Osteoblast (primary cell): ENCODE measurements around the gene CALR3. TPM values are rescaled to one million over a fixed set of nuclear protein-coding genes. Genes with fewer than 3 reads are reported as not detected.
A peak's percentile ranks its signal among the peaks of the same experiment; 100 is the strongest.

ENCODE experiments used
- DNase-seq: peaks from one replicate; pipeline ENCODE4 v3.0.0; 2011; ENCODE audit warnings: low spot score, mixed read lengths; ENCODE audit not compliant: insufficient read length; ENCODE audit errors: missing footprints
- H2AFZ ChIP-seq: 2 replicates; pipeline ENCODE4 v1.6.0; 2011; ENCODE audit warnings: mild to moderate bottlenecking, low read length
- H3K27ac ChIP-seq: 2 replicates; pipeline ENCODE4 v1.5.1; 2011; ENCODE audit warnings: mild to moderate bottlenecking, low read depth, low read length, moderate library complexity
- H3K27me3 ChIP-seq: 2 replicates; pipeline ENCODE4 v1.6.0; 2012; ENCODE audit warnings: mild to moderate bottlenecking, control low read depth, inconsistent platforms, low read length, moderate library complexity; ENCODE audit not compliant: insufficient read depth
- H3K36me3 ChIP-seq: 2 replicates; pipeline ENCODE4 v1.5.1; 2011; ENCODE audit warnings: mild to moderate bottlenecking, low read length, control low read depth, moderate library complexity; ENCODE audit not compliant: insufficient read depth
- H3K4me1 ChIP-seq: 2 replicates; pipeline ENCODE4 v1.5.1; 2011; ENCODE audit warnings: mild to moderate bottlenecking, low read length, control low read depth, moderate library complexity; ENCODE audit not compliant: insufficient read depth
- H3K4me2 ChIP-seq: 2 replicates; pipeline ENCODE4 v1.6.0; 2011; ENCODE audit warnings: mild to moderate bottlenecking, low read length; ENCODE audit not compliant: insufficient read depth
- H3K4me3 ChIP-seq: fragments of 200-600 bp; sonication (generic); 3 replicates; pipeline ENCODE4 v1.5.1; 2012; ENCODE audit warnings: mild to moderate bottlenecking, low read length, inconsistent platforms; ENCODE audit not compliant: insufficient read depth
- H3K79me2 ChIP-seq: 2 replicates; pipeline ENCODE4 v1.6.0; 2012; ENCODE audit warnings: mild to moderate bottlenecking, low read length, control low read depth, inconsistent platforms; ENCODE audit not compliant: insufficient read depth
- H3K9me3 ChIP-seq: 2 replicates; pipeline ENCODE4 v1.5.1; 2011; ENCODE audit warnings: low read depth, low read length, control low read depth
- H4K20me1 ChIP-seq: 2 replicates; pipeline ENCODE4 v1.6.0; 2012; ENCODE audit warnings: mild to moderate bottlenecking, low read length, control low read depth; ENCODE audit not compliant: insufficient read depth
- total RNA-seq: library from RNA; depleted of rRNA; stranded (reverse); fragments of >200 nt; gene quantifications from 2 replicates; pipeline ENCODE4 v1.2.3, GENCODE V29; 2012
- TF ChIP-seq, protein P1 (sequence below): IDR thresholded peaks from 2 replicates; pipeline ENCODE4 v1.5.1; 2011; ENCODE audit warnings: mild to moderate bottlenecking, low read depth, low read length, moderate library complexity; ENCODE audit errors: extremely low read depth

The CALR3 gene
- total RNA-seq, 1 donor = not detected

DNA sequence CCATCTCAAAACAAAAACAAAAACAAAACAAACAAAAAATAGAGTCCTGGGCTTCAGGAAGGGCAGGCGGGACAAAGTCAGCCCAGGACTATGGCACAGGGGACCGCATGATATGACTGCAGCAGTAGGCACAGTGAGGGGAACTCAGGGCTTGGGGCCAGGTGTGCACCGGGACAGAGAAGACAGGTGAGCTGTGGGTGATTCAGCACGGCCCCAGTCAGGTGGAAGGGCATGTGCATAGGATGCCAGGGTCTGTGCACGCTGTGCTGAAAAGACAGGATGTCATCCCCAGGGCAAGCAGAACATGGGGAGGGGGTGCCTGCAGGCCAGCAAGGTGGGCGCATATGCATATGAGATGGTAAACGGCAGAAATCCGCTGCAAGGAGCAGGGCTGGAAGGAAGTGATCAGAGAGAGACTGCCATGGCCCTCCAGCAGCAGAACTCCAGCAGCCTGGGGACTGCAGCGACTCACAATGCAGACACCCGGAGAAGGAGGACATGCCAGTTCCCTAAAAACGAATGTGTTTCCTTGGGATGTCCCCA is 39.2 kb downstream of the CALR3 start:
- Histone ChIP-seq H3K27ac (no peak overlapping the region), H3K4me3 (peak overlapping the region; percentile 51), H3K4me1 (peaks cover 23% of the 10 kb centered on the region), H4K20me1 (peaks cover 47% of the 10 kb centered on the region), H3K36me3 (no peaks in the 10 kb centered on the region), H3K27me3 (no peaks in the 10 kb centered on the region), H2AFZ (no peak overlapping the region), H3K79me2 (peaks cover 90% of the 10 kb centered on the region), H3K9me3 (no peaks in the 10 kb centered on the region), H3K4me2 (peak overlapping the region; percentile 75)
- TF ChIP-seq, protein P1, sequence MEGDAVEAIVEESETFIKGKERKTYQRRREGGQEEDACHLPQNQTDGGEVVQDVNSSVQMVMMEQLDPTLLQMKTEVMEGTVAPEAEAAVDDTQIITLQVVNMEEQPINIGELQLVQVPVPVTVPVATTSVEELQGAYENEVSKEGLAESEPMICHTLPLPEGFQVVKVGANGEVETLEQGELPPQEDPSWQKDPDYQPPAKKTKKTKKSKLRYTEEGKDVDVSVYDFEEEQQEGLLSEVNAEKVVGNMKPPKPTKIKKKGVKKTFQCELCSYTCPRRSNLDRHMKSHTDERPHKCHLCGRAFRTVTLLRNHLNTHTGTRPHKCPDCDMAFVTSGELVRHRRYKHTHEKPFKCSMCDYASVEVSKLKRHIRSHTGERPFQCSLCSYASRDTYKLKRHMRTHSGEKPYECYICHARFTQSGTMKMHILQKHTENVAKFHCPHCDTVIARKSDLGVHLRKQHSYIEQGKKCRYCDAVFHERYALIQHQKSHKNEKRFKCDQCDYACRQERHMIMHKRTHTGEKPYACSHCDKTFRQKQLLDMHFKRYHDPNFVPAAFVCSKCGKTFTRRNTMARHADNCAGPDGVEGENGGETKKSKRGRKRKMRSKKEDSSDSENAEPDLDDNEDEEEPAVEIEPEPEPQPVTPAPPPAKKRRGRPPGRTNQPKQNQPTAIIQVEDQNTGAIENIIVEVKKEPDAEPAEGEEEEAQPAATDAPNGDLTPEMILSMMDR = no peak
- peak; percentile 65 for DNase-seq

GRCh38 chr19:16455489-16455888 is 40.5 kb downstream of the CALR3 start:
- Histone ChIP-seq H3K79me2 (peaks cover 88% of the 10 kb centered on the region), H3K4me2 (no peak overlapping the region), H3K4me1 (peaks cover 23% of the 10 kb centered on the region), H3K36me3 (no peaks in the 10 kb centered on the region), H4K20me1 (peaks cover 44% of the 10 kb centered on the region), H3K4me3 (no peak overlapping the region), H3K27ac (no peak overlapping the region), H2AFZ (no peak overlapping the region), H3K9me3 (no peaks in the 10 kb centered on the region), H3K27me3 (no peaks in the 10 kb centered on the region)
- no peak for DNase-seq
- TF ChIP-seq, protein P1 = no peak

GRCh38 chr19:16454351-16454918 is 41.5 kb downstream of the CALR3 start:
- Histone ChIP-seq H3K27ac (no peak overlapping the region), H3K4me2 (no peak overlapping the region), H3K36me3 (no peaks in the 10 kb centered on the region)

GRCh38 chr19:16452325-16452724 is 43.6 kb downstream of the CALR3 start:
- no peak for DNase-seq
- Histone ChIP-seq H3K4me3 (no peak overlapping the region), H2AFZ (no peak overlapping the region), H3K27ac (no peak overlapping the region), H3K79me2 (peaks cover 85% of the 10 kb centered on the region), H4K20me1 (peaks cover 39% of the 10 kb centered on the region), H3K4me2 (no peak overlapping the region), H3K4me1 (peaks cover 21% of the 10 kb centered on the region), H3K9me3 (no peaks in the 10 kb centered on the region), H3K36me3 (no peaks in the 10 kb centered on the region), H3K27me3 (no peaks in the 10 kb centered on the region)
- TF ChIP-seq, protein P1 = no peak

More at GRCh38 chr19:16454351-16454918, 41.5 kb downstream of the CALR3 start:
- DNase-seq = no peak
- Histone ChIP-seq H4K20me1 (peaks cover 49% of the 10 kb centered on the region), H3K4me1 (peaks cover 23% of the 10 kb centered on the region), H2AFZ (no peak overlapping the region), H3K9me3 (no peaks in the 10 kb centered on the region), H3K79me2 (peaks cover 88% of the 10 kb centered on the region), H3K27me3 (no peaks in the 10 kb centered on the region), H3K4me3 (no peak overlapping the region)
- TF ChIP-seq, protein P1 = no peak
